ENCODE measurements around the gene PBX2. TPM values are rescaled to one million over a fixed set of nuclear protein-coding genes. Genes with fewer than 3 reads are reported as not detected.

Gene PBX2
- total and polyA plus RNA-seq, 10 of the 15 experiments (the other 5 are each of a cell fraction or from before 2014, with no cell fraction given), result 0.84 to 66.5 (median 20.6) TPM

DNA sequence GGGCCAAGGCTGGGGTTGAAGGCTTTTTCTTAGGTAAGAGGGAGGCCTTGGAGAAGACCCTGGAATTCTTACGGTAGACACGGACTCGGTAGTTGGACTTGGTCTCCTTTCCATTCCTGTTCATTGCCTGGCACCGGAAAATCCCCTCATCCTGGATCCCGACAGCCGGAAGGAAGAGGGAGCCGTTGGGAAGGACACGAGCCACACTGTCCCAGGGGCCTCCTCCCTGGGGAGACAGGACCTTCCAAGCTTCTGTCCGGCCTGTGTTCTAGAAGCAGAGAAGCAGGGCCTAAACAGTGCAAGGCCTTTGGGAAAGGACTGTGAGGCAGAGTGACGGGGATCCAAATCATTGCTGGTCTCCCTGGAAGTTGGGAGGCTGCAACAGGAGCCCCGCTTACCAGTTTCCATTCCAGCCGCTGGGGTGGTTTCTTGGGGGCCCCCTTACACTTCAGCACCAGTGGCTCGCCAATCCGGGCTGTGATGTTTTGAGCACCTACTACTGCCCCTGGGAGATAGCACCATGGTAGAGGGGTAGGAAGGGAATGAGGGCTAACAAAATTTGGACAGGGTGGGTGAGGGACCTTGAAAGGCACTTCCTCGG, 6.4 kb downstream of the PBX2 start (continued):
- TF ChIP-seq, protein P1, sequence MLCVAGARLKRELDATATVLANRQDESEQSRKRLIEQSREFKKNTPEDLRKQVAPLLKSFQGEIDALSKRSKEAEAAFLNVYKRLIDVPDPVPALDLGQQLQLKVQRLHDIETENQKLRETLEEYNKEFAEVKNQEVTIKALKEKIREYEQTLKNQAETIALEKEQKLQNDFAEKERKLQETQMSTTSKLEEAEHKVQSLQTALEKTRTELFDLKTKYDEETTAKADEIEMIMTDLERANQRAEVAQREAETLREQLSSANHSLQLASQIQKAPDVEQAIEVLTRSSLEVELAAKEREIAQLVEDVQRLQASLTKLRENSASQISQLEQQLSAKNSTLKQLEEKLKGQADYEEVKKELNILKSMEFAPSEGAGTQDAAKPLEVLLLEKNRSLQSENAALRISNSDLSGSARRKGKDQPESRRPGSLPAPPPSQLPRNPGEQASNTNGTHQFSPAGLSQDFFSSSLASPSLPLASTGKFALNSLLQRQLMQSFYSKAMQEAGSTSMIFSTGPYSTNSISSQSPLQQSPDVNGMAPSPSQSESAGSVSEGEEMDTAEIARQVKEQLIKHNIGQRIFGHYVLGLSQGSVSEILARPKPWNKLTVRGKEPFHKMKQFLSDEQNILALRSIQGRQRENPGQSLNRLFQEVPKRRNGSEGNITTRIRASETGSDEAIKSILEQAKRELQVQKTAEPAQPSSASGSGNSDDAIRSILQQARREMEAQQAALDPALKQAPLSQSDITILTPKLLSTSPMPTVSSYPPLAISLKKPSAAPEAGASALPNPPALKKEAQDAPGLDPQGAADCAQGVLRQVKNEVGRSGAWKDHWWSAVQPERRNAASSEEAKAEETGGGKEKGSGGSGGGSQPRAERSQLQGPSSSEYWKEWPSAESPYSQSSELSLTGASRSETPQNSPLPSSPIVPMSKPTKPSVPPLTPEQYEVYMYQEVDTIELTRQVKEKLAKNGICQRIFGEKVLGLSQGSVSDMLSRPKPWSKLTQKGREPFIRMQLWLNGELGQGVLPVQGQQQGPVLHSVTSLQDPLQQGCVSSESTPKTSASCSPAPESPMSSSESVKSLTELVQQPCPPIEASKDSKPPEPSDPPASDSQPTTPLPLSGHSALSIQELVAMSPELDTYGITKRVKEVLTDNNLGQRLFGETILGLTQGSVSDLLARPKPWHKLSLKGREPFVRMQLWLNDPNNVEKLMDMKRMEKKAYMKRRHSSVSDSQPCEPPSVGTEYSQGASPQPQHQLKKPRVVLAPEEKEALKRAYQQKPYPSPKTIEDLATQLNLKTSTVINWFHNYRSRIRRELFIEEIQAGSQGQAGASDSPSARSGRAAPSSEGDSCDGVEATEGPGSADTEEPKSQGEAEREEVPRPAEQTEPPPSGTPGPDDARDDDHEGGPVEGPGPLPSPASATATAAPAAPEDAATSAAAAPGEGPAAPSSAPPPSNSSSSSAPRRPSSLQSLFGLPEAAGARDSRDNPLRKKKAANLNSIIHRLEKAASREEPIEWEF (IDR thresholded peaks at IDR 0.05; ENCODE audit: insufficient replicate concordance, low read depth, low read length), result no peak
- TF ChIP-seq, protein P2, sequence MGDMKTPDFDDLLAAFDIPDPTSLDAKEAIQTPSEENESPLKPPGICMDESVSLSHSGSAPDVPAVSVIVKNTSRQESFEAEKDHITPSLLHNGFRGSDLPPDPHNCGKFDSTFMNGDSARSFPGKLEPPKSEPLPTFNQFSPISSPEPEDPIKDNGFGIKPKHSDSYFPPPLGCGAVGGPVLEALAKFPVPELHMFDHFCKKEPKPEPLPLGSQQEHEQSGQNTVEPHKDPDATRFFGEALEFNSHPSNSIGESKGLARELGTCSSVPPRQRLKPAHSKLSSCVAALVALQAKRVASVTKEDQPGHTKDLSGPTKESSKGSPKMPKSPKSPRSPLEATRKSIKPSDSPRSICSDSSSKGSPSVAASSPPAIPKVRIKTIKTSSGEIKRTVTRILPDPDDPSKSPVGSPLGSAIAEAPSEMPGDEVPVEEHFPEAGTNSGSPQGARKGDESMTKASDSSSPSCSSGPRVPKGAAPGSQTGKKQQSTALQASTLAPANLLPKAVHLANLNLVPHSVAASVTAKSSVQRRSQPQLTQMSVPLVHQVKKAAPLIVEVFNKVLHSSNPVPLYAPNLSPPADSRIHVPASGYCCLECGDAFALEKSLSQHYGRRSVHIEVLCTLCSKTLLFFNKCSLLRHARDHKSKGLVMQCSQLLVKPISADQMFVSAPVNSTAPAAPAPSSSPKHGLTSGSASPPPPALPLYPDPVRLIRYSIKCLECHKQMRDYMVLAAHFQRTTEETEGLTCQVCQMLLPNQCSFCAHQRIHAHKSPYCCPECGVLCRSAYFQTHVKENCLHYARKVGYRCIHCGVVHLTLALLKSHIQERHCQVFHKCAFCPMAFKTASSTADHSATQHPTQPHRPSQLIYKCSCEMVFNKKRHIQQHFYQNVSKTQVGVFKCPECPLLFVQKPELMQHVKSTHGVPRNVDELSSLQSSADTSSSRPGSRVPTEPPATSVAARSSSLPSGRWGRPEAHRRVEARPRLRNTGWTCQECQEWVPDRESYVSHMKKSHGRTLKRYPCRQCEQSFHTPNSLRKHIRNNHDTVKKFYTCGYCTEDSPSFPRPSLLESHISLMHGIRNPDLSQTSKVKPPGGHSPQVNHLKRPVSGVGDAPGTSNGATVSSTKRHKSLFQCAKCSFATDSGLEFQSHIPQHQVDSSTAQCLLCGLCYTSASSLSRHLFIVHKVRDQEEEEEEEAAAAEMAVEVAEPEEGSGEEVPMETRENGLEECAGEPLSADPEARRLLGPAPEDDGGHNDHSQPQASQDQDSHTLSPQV (IDR thresholded peaks at IDR 0.05), result no peak
- no peak for TF ChIP-seq TAF1 (IDR thresholded peaks at IDR 0.05; ENCODE audit: borderline replicate concordance, low read depth, low read length)
- TF ChIP-seq EED (IDR thresholded peaks at IDR 0.05; ENCODE audit: low read depth), result no peak
- TF ChIP-seq, protein P3, sequence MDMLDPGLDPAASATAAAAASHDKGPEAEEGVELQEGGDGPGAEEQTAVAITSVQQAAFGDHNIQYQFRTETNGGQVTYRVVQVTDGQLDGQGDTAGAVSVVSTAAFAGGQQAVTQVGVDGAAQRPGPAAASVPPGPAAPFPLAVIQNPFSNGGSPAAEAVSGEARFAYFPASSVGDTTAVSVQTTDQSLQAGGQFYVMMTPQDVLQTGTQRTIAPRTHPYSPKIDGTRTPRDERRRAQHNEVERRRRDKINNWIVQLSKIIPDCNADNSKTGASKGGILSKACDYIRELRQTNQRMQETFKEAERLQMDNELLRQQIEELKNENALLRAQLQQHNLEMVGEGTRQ (IDR thresholded peaks at IDR 0.05; ENCODE audit: borderline replicate concordance, low read depth, low read length), result no peak
- TF ChIP-seq, protein P4, sequence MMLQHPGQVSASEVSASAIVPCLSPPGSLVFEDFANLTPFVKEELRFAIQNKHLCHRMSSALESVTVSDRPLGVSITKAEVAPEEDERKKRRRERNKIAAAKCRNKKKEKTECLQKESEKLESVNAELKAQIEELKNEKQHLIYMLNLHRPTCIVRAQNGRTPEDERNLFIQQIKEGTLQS (IDR thresholded peaks at IDR 0.05; ENCODE audit: borderline replicate concordance, extremely low read depth, low read depth, low read length), result no peak
- no peak for TF ChIP-seq ZSCAN29 (IDR thresholded peaks at IDR 0.05)
- no peak for TF ChIP-seq FOXK2 (IDR thresholded peaks at IDR 0.05)
- no peak for TF ChIP-seq RB1 (IDR thresholded peaks at IDR 0.05; ENCODE audit: borderline replicate concordance)
- TF ChIP-seq CHD1 (IDR thresholded peaks at IDR 0.05; ENCODE audit: low read depth, low read length), result no peak
- TF ChIP-seq TBL1XR1 (IDR thresholded peaks at IDR 0.05; ENCODE audit: low read depth, low read length), result no peak
- TF ChIP-seq MEF2B (IDR thresholded peaks at IDR 0.05; ENCODE audit: partially characterized antibody, poor library complexity, severe bottlenecking), result no peak
- TF ChIP-seq, protein P5, sequence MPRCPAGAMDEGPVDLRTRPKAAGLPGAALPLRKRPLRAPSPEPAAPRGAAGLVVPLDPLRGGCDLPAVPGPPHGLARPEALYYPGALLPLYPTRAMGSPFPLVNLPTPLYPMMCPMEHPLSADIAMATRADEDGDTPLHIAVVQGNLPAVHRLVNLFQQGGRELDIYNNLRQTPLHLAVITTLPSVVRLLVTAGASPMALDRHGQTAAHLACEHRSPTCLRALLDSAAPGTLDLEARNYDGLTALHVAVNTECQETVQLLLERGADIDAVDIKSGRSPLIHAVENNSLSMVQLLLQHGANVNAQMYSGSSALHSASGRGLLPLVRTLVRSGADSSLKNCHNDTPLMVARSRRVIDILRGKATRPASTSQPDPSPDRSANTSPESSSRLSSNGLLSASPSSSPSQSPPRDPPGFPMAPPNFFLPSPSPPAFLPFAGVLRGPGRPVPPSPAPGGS (IDR thresholded peaks at IDR 0.05; ENCODE audit: borderline replicate concordance, insufficient read depth, low read depth, low read length, poor library complexity, severe bottlenecking), result no peak
- no peak for TF ChIP-seq POLR2AphosphoS2 (IDR thresholded peaks at IDR 0.05; ENCODE audit: low read depth, low read length)
- no peak for TF ChIP-seq TARDBP (IDR thresholded peaks at IDR 0.05; ENCODE audit: borderline replicate concordance)
